ENCODE measurements around the gene ZNF273.
"Not testable (repeated sequence)": the region's sequence is repeated elsewhere in the genome, so short reads cannot be mapped to it uniquely, and the experiment has no call there.

ZNF273 gene

GRCh38 chr7:64928252-64929187 is 25.4 kb downstream of the ZNF273 start:
- H3K27me3 Mint-ChIP-seq (ENCODE audit: low read depth); DNase-seq (ENCODE audit: low spot score); H3K27ac Mint-ChIP-seq; H3K4me1 Mint-ChIP-seq (ENCODE audit: low read depth); H3K4me3 Mint-ChIP-seq: not testable (repeated sequence)
- peaks cover 63% of the 10 kb centered on the region for H3K9me3 Mint-ChIP-seq
- peaks cover 63% of the 10 kb centered on the region for H3K36me3 Mint-ChIP-seq (ENCODE audit: low read depth)

GRCh38 chr7:64934478-64934877 is 31.4 kb downstream of the ZNF273 start:
- H3K9me3 Mint-ChIP-seq: peaks cover 36% of the 10 kb centered on the region
- no peak for DNase-seq (ENCODE audit: low spot score)
- H3K4me3 Mint-ChIP-seq: no peak overlapping the region

GRCh38 chr7:64938540-64938939 is 35.5 kb downstream of the ZNF273 start:
- no peak overlapping the region for H3K4me3 Mint-ChIP-seq
- H3K36me3 Mint-ChIP-seq (ENCODE audit: low read depth): peaks cover 15% of the 10 kb centered on the region
- DNase-seq (ENCODE audit: low spot score): no peak
- H3K9me3 Mint-ChIP-seq: peaks cover 30% of the 10 kb centered on the region
- no peaks in the 10 kb centered on the region for H3K27me3 Mint-ChIP-seq (ENCODE audit: low read depth)
- H3K27ac Mint-ChIP-seq: no peak overlapping the region
- H3K4me1 Mint-ChIP-seq (ENCODE audit: low read depth): no peaks in the 10 kb centered on the region

More at GRCh38 chr7:64934478-64934877, 31.4 kb downstream of the ZNF273 start:
- no peaks in the 10 kb centered on the region for H3K4me1 Mint-ChIP-seq (ENCODE audit: low read depth)
- H3K27ac Mint-ChIP-seq: no peak overlapping the region
- H3K27me3 Mint-ChIP-seq (ENCODE audit: low read depth): no peaks in the 10 kb centered on the region
- peaks cover 22% of the 10 kb centered on the region for H3K36me3 Mint-ChIP-seq (ENCODE audit: low read depth)

- H3K4me1 Mint-ChIP-seq (ENCODE audit: low read depth); H3K27me3 Mint-ChIP-seq (ENCODE audit: low read depth); H3K27ac Mint-ChIP-seq; DNase-seq (ENCODE audit: low spot score); H3K4me3 Mint-ChIP-seq: not testable (repeated sequence)
- Mint-ChIP-seq H3K9me3 (peaks cover 24% of the 10 kb centered on the region), H3K36me3 (ENCODE audit: low read depth) (peaks cover 13% of the 10 kb centered on the region)
These were observed 36.9 kb downstream of the ZNF273 start for GRCh38 chr7:64940021-64940420.

- H3K4me1 Mint-ChIP-seq (ENCODE audit: low read depth); H3K27ac Mint-ChIP-seq; DNase-seq (ENCODE audit: low spot score); H3K36me3 Mint-ChIP-seq (ENCODE audit: low read depth); H3K4me3 Mint-ChIP-seq; H3K9me3 Mint-ChIP-seq: not testable (repeated sequence)
- peaks cover 28% of the 10 kb centered on the region for H3K27me3 Mint-ChIP-seq (ENCODE audit: low read depth)
These were observed 41.8 kb downstream of the ZNF273 start for GRCh38 chr7:64944667-64945502.

- H3K36me3 Mint-ChIP-seq (ENCODE audit: low read depth): no peaks in the 10 kb centered on the region
- H3K4me3 Mint-ChIP-seq: no peak overlapping the region
- peaks cover 28% of the 10 kb centered on the region for H3K27me3 Mint-ChIP-seq (ENCODE audit: low read depth)
- H3K4me1 Mint-ChIP-seq (ENCODE audit: low read depth): no peaks in the 10 kb centered on the region
- no peaks in the 10 kb centered on the region for H3K9me3 Mint-ChIP-seq
- no peak for DNase-seq (ENCODE audit: low spot score)
- no peak overlapping the region for H3K27ac Mint-ChIP-seq
These were observed 42.6 kb downstream of the ZNF273 start for GRCh38 chr7:64945503-64946175.

- H3K9me3 Mint-ChIP-seq: no peaks in the 10 kb centered on the region
- H3K4me3 Mint-ChIP-seq: no peak overlapping the region
- H3K27ac Mint-ChIP-seq: no peak overlapping the region
- H3K4me1 Mint-ChIP-seq (ENCODE audit: low read depth): no peaks in the 10 kb centered on the region
- no peak for DNase-seq (ENCODE audit: low spot score)
- H3K36me3 Mint-ChIP-seq (ENCODE audit: low read depth): no peaks in the 10 kb centered on the region
- H3K27me3 Mint-ChIP-seq (ENCODE audit: low read depth): peaks cover 32% of the 10 kb centered on the region
These were observed 43.7 kb downstream of the ZNF273 start for GRCh38 chr7:64946772-64947171.

- Mint-ChIP-seq H3K9me3 (no peaks in the 10 kb centered on the region), H3K27me3 (ENCODE audit: low read depth) (peaks cover 32% of the 10 kb centered on the region), H3K4me3 (no peak overlapping the region), H3K36me3 (ENCODE audit: low read depth) (no peaks in the 10 kb centered on the region), H3K4me1 (ENCODE audit: low read depth) (no peaks in the 10 kb centered on the region), H3K27ac (no peak overlapping the region)
- no peak for DNase-seq (ENCODE audit: low spot score)
These were observed 44.4 kb downstream of the ZNF273 start for GRCh38 chr7:64947252-64948000.

GRCh38 chr7:64948774-64949173 is 45.7 kb downstream of the ZNF273 start:
- H3K36me3 Mint-ChIP-seq (ENCODE audit: low read depth); H3K4me1 Mint-ChIP-seq (ENCODE audit: low read depth); DNase-seq (ENCODE audit: low spot score); H3K9me3 Mint-ChIP-seq; H3K4me3 Mint-ChIP-seq; H3K27ac Mint-ChIP-seq: not testable (repeated sequence)
- peaks cover 32% of the 10 kb centered on the region for H3K27me3 Mint-ChIP-seq (ENCODE audit: low read depth)

GRCh38 chr7:64950673-64951072 is 47.6 kb downstream of the ZNF273 start:
- not testable (repeated sequence) for H3K36me3 Mint-ChIP-seq (ENCODE audit: low read depth); H3K9me3 Mint-ChIP-seq; H3K4me3 Mint-ChIP-seq; H3K4me1 Mint-ChIP-seq (ENCODE audit: low read depth); H3K27ac Mint-ChIP-seq; DNase-seq (ENCODE audit: low spot score)
- peaks cover 32% of the 10 kb centered on the region for H3K27me3 Mint-ChIP-seq (ENCODE audit: low read depth)

GRCh38 chr7:64951250-64951848 is 48.3 kb downstream of the ZNF273 start:
- Mint-ChIP-seq H3K27ac (no peak overlapping the region), H3K4me1 (ENCODE audit: low read depth) (no peaks in the 10 kb centered on the region), H3K4me3 (no peak overlapping the region), H3K36me3 (ENCODE audit: low read depth) (no peaks in the 10 kb centered on the region), H3K27me3 (ENCODE audit: low read depth) (peaks cover 27% of the 10 kb centered on the region), H3K9me3 (peaks cover 2% of the 10 kb centered on the region)
- DNase-seq (ENCODE audit: low spot score): no peak

GRCh38 chr7:64959072-64959747 is 56.1 kb downstream of the ZNF273 start:
- Mint-ChIP-seq H3K4me1 (ENCODE audit: low read depth) (no peaks in the 10 kb centered on the region), H3K27me3 (ENCODE audit: low read depth) (no peaks in the 10 kb centered on the region), H3K9me3 (peaks cover 20% of the 10 kb centered on the region), H3K27ac (no peak overlapping the region), H3K36me3 (ENCODE audit: low read depth) (no peaks in the 10 kb centered on the region), H3K4me3 (no peak overlapping the region)
- DNase-seq (ENCODE audit: low spot score): no peak

All from T-helper 2 cell treated with Interferon-gamma antibody and Interleukin-4, amounts not matched to agents 5 μg/mL and 100 μg/mL, for 36 hours (primary cell).